ENCODE measurements around the gene INO80C.

INO80C gene

GRCh38 chr18:35460736-35461161 lies 37.0 kb downstream of the INO80C start:
- Histone ChIP-seq H3K36me3 (replicated peaks) (no peaks in the 10 kb centered on the region), H3K27me3 (replicated peaks) (no peaks in the 10 kb centered on the region), H3K27ac (peak overlapping the region; percentile 58), H3K4me3 (ENCODE audit: low read depth, low read length) (no peak overlapping the region)
- no peak for TF ChIP-seq CTCF (IDR thresholded peaks at IDR 0.05; ENCODE audit: low read depth, low read length, missing control alignments)
- in situ Hi-C loops (cut with HindIII; ENCODE audit: low pct_ligation_motif_present, low sequenced_read_pairs), result no loop called here
- DNase-seq, result no peak

DNA sequence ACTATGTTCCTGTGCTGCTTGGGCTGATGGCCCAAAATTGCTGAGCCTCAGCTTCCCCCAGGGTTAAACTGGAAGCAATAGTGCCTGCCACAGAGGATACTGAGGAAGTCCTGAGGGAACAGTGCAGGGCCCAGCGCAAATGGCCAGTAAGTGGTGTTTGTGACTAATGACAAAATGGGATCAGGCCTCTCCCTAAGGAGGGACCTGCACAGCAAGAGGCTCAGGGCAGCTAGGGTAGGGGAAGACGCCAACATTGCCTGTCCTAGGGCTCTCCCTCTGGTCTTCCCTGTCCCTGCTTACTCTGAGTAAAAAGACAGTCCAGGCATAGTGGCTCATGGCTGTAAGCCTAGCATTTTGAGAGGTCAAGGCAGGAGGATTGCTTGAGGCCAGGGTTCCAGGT lies 37.8 kb downstream of the INO80C start:
- Histone ChIP-seq H3K27me3 (replicated peaks) (no peaks in the 10 kb centered on the region), H3K4me3 (ENCODE audit: low read depth, low read length) (no peak overlapping the region), H3K36me3 (replicated peaks) (no peaks in the 10 kb centered on the region), H3K27ac (peak overlapping the region; percentile 18)
- DNase-seq, result no peak
- in situ Hi-C loops (cut with HindIII; ENCODE audit: low pct_ligation_motif_present, low sequenced_read_pairs), result no loop called here
- no peak for TF ChIP-seq CTCF (IDR thresholded peaks at IDR 0.05; ENCODE audit: low read depth, low read length, missing control alignments)

- TF ChIP-seq CTCF (IDR thresholded peaks at IDR 0.05; ENCODE audit: low read depth, low read length, missing control alignments), result no peak
- no peak overlapping the region for H3K4me3 ChIP-seq (ENCODE audit: low read depth, low read length)
- DNase-seq, result peak; percentile 86
Observed at GRCh38 chr18:35458677-35459441, 38.9 kb downstream of the INO80C start.

DNA sequence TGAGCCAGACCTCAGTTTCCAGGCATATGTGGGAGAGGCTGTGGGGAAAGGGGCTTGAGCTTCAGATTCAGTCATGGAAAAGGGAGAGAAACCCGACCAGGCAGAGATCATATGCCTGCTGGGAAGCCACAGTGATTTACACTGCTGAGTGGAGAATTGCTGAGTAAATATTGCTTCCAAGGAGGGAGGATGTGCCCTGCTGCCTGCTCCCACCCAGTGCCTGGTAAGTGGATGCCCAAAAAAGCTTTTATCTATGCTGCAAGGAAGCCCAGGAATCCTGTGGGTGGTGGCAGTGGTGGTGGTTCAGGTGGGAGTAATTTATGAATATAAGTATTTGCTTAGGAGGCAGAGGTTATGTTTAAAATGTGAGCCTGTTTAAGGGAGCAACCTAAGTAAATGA lies 39.5 kb downstream of the INO80C start:
- Histone ChIP-seq H3K27ac (peak overlapping the region; percentile 46), H3K4me3 (ENCODE audit: low read depth, low read length) (no peak overlapping the region), H3K27me3 (replicated peaks) (no peaks in the 10 kb centered on the region), H3K36me3 (replicated peaks) (no peaks in the 10 kb centered on the region)
- DNase-seq, result no peak
- TF ChIP-seq CTCF (IDR thresholded peaks at IDR 0.05; ENCODE audit: low read depth, low read length, missing control alignments), result no peak
- in situ Hi-C loops (cut with HindIII; ENCODE audit: low pct_ligation_motif_present, low sequenced_read_pairs), result no loop called here

More at GRCh38 chr18:35458677-35459441, 38.9 kb downstream of the INO80C start:
- in situ Hi-C loops (cut with HindIII; ENCODE audit: low pct_ligation_motif_present, low sequenced_read_pairs), result no loop called here
- H3K27ac ChIP-seq, result peak overlapping the region; percentile 46
- H3K36me3 ChIP-seq (replicated peaks), result no peaks in the 10 kb centered on the region
- no peaks in the 10 kb centered on the region for H3K27me3 ChIP-seq (replicated peaks)

DNA sequence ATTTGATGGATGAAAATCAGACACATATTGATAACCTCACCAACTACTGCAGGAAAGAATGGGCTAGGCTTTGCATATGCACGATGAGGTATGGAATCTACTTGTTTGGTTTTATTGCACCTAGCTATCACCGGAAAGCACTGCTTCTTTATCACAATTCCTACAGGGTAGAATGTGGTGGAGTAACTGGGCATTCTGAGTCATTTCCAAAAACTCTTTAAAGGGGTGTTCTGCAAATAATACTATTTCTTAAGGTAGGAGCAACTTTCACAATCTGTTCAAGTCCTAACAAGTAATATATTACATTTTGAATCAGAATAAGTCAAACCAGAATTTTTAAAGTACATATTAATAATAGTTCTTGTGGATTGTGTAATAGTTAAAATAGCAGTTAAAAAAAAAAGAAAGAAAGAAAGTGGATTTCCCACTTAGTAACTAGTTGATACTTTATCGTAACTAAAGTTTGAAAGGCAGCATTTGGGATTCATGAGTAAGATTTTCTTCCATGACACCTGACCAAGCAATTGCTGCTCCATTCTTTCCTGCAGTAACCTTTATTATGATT lies 40.5 kb downstream of the INO80C start:
- in situ Hi-C loops (cut with HindIII; ENCODE audit: low pct_ligation_motif_present, low sequenced_read_pairs), result no loop called here
- TF ChIP-seq CTCF (IDR thresholded peaks at IDR 0.05; ENCODE audit: low read depth, low read length, missing control alignments), result no peak
- no peak for DNase-seq
- no peaks in the 10 kb centered on the region for H3K27me3 ChIP-seq (replicated peaks)
- no peak overlapping the region for H3K4me3 ChIP-seq (ENCODE audit: low read depth, low read length)
- peak overlapping the region; percentile 45 for H3K27ac ChIP-seq
- H3K36me3 ChIP-seq (replicated peaks), result no peaks in the 10 kb centered on the region
